HTR-8/SVneo (cell line): Measurements from ENCODE around the gene ENTHD1.

Source experiments
- DNase-seq: peaks from one replicate; pipeline ENCODE4 v3.0.0; 2011; ENCODE audit warnings: low spot score, mixed read lengths; ENCODE audit not compliant: insufficient read length
- FAIRE-seq: peaks from 2 replicates; lab custom pipeline; 2011; peaks lifted over from hg19 to GRCh38; lab: Jason Lieb, UNC

ENTHD1 gene

GRCh38 chr22:39722032-39722325 is 171.6 kb downstream of the ENTHD1 start:
- FAIRE-seq: no peak

GRCh38 chr22:39721206-39722031 is 172.1 kb downstream of the ENTHD1 start:
- no peak for DNase-seq
- no peak for FAIRE-seq

More at GRCh38 chr22:39722032-39722325, 171.6 kb downstream of the ENTHD1 start:
- no peak for DNase-seq

DNA sequence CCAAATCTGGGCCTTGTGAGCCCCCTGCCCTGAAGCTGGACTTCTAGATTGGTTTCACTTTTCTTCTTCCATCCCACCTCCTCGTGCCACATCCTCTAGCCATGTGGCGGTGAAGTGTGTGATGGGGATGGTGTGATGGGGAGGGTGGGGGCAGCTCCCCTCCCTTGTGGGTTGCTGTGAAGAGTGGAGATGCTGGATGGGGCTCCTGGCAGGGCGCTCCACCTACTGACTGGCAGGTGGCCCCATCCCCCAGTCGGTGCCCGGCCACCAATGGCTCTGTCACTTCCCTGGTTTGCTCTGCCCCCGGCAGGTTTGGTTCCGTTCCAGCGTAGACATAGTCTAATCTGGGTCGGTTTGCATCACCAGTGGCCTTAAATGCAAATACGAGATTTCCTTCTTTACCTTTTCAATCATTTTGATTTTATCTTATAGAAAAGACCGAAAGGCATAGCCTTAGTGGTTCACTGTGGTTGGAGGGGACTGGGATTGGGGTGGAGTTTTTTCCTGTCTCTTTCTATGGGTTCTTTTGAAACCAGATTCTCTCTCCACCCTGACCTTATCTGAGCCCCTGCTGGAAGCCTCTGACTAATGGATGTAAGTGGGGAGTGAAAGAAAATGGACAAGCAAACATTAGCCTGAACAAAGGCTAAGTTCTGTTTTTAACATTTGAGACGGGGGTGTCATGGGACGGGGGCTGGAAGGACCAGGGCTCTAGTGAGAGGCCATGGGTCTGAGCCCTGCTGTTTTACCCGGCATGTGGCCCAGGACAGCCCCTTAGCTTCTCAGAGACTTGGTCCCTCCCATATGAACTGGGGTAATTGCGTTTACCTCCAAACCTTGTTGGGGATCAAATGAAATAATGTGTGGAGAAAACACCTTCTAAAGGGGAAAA is 173.8 kb downstream of the ENTHD1 start:
- FAIRE-seq: no peak

GRCh38 chr22:39718921-39719475 is 174.6 kb downstream of the ENTHD1 start:
- DNase-seq (no peak), FAIRE-seq (no peak)

More for the DNA sequence above, 173.8 kb downstream of the ENTHD1 start:
- DNase-seq: no peak

DNA sequence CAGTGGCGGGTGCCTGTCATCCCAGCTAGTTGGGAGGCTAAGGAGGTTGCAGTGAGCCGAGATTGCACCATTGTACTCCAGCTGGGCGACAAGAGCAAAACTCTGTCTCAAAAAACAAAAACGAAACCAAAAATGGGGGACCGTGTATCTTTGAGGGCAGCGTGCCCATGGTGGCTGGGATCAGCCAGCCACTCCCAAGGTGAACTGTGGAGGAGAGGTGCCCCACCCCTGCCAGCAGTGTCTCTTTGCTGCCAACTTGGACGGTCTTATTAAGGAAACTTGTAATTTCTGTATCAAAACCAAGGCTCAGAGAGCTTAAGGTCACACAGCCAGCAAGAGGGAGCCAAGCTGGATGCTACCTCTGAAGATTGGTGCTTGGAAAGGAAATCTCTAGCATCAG is 175.4 kb downstream of the ENTHD1 start:
- FAIRE-seq: no peak
- DNase-seq: no peak

GRCh38 chr22:39717099-39717498 is 176.5 kb downstream of the ENTHD1 start:
- no peak for DNase-seq
- FAIRE-seq: no peak

- no peak for DNase-seq
- no peak for FAIRE-seq
Observed at GRCh38 chr22:39716534-39716933, 177.0 kb downstream of the ENTHD1 start.

- FAIRE-seq (no peak), DNase-seq (no peak)
Observed at GRCh38 chr22:39715778-39716495, 177.6 kb downstream of the ENTHD1 start.

GRCh38 chr22:39714321-39714720 is 179.2 kb downstream of the ENTHD1 start:
- no peak for FAIRE-seq
- no peak for DNase-seq

GRCh38 chr22:39713799-39714290 is 179.7 kb downstream of the ENTHD1 start:
- DNase-seq (no peak), FAIRE-seq (no peak)

DNA sequence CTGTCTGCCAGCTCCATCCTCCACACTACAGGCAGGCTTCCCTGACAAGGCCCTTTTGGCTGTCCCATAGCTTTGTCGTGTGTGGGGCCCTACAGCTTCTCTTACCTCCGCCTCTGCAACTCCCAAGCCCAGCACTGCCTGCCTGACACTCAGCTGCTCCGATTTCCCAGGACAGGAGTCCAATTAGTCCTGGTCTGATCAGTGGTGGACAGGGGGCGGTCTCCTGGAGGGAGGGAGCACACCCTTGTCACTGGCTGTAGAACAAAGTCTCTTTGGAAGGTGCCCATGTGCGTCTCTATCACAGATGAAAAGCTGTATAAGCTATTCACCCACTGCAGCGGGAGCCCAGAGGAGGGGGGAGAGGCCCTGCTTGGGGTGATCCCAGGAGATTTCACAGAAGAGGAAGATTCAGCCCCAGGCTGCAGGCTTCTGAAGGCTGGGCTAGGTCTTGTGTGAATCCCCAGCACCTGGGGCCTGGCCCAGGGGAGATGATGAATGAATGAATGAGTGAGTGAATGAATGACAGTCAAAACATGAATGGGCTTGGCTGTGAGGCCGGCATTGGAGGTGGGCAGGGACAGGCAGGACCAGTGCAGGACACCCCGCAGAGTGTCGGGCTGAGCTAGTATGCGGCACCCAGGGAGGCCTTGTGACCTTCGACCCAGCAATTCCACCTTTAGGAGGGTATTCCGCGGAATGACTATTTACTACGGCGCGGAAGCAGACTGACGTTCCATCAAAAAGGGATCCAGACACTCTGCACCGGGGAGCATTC is 180.6 kb downstream of the ENTHD1 start:
- FAIRE-seq (no peak), DNase-seq (no peak)

DNA sequence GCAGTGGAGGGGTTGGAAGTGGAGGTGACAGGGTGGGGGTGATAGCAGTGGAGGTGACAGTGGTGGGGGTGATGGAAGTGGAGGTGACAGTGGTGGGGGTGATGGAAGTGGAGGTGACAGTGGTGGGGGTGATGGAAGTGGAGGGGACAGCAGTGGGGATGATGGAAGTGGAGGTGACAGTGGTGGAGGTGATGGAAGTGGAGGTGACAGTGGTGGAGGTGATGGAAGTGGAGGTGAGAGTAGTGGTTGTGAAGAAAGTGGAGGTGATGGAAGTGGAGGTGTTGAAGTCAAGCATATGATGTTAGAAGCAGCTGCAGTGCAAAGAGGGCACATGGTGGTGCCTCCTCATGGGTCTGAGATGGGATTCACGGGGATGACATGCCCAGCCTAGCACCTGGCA is 181.5 kb downstream of the ENTHD1 start:
- no peak for DNase-seq
- FAIRE-seq: no peak

DNA sequence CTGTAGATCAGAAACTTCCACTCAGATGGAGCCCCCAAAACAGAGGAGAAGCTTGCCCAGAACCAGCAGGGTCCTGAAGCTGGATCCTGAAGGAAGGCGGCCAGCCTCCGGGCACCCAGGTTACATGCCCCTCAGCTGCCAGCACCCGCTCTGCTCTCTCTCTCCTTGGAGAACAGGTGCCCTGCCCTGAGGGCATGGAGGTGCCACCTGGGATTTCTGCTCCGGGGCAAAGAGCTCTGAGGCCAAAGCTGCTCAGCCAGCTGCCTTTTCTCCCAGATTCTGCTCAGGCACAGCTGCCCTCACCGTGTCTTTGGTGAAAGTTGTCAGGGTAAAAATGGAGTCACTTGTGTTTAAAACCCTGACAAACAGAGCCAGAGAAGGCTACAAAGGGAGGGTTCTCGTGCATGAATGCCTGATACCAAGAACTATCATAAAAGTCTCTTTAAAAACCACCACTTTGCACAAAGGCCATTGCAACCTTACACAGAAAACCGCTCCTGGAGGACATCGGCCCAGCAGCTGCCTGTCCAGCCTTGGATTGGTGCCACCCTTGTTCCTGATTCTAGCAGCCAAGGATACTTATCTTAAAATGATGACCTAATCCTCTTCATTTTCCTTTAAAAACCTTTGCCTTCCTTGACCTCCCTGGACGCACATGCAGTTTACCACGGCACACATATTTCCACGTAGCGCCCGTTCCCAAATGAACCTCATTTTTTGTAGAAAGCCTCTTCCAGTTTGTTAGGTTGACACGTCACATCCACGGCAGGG is 183.0 kb downstream of the ENTHD1 start:
- DNase-seq (no peak), FAIRE-seq (no peak)

DNA sequence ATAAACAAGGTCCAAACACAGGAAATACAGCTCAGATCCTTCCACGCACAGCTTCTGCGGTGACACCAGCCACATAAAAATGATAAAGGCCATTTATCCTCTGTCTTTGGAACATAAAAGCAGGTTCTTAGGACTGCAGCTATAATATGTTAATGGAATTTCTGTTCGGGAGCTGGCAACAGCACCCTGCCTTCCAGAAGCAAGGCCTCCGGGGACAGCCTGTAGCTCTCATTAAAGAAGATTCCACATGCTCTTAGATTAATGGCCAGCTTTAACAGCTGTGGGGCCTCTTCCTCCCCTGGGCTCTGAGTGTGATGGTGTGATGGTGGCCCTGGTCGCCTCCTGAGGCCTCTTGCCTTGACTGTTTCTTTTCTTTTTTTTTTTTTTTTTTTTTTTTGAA is 185.7 kb downstream of the ENTHD1 start:
- no peak for DNase-seq
- FAIRE-seq: no peak

GRCh38 chr22:39707351-39707750 is 186.2 kb downstream of the ENTHD1 start:
- FAIRE-seq: no peak
- DNase-seq: no peak

DNA sequence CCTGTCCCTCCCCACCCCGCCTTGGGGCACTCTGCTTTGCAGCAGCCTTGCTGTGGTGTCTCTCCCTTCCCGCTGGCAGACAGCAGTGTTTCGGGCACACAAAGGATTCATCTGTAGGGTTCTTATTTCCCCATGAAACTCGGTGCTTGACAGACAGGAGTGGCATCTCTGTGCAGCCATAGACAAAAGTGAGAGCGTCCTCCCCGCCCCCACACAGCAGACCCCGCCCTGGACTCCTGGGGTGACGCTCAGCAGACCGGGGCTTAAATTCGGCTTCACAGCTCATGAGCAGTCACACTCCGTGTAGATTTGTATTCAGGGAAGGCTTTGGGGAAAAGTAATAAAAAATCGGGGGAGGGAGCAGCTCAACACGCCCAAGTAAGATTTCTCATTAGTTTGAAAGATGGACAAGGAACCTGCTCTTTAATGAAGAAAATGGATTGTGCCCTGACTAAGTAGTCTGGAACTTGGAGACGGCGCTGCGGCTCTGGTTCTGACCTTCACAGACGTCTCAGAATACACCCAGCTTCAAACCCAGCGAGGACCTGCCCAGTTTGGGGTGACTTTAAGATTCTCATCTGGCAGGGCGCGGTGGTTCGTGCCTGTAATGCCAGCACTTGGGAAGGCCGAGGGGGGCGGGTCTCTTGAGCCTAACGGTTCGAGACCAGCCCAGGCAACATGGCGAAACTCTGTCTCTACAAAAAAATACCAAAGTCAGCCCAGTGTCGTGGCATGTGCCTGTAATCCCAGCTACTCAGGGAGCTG is 187.0 kb downstream of the ENTHD1 start:
- FAIRE-seq (no peak), DNase-seq (no peak)

DNA sequence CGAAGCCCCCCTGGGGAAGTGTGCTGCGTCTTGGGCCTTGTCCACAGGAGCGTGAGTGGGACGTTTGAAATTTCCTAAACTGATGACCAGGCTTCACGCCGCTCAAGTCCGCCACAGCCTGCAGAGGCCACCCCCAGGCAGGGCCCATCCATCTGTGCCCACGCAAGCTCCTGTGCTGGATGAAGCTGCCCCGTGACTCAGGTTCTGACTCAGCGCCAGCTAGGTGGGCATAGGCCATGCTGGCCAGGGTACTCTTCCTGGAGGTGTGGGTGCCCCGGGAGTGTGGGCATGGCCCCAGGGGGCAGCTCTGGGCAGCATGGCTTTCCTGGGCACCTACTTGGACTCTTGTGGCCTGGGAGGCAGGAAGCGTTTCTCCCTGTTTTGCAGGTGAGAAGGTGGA is 188.2 kb downstream of the ENTHD1 start:
- DNase-seq: no peak
- no peak for FAIRE-seq
